A549 (cell line): Measurements from ENCODE around the gene MLLT11. TPM values are rescaled to one million over a fixed set of nuclear protein-coding genes. Genes with fewer than 3 reads are reported as not detected.
A peak's percentile ranks its signal among the peaks of the same experiment; 100 is the strongest.

Experiments
- ATAC-seq, 2 experiments: fragments of 200-7000 bp in 1 of 2; fragments of >200 bp in 1 of 2; cut with Nextera tagmentation in 1 of 2; cut with Tn5 transposase in 1 of 2; 3 replicates each; pipeline versions ENCODE4 v1.8.0 to v1.9.1; 2018 to 2020; ENCODE audit warnings: mild to moderate bottlenecking in 1 of 2, moderate library complexity in 1 of 2
- CTCF ChIA-PET: fragments of 300-600 bp; sonication (Branson Sonifier 250); formaldehyde crosslinking; extraction: SDS; loops from one replicate; lab custom pipeline; 2021; ENCODE audit warnings: antibody characterized with exemption, inconsistent platforms; lab: Yijun Ruan, JAX
- POLR2A ChIA-PET: fragments of 350-600 bp; formaldehyde crosslinking; extraction: SDS; loops from one replicate; lab custom pipeline; 2021; ENCODE audit warnings: antibody characterized with exemption, inconsistent platforms; lab: Yijun Ruan, JAX
- DNase-seq, 2 experiments: peaks; one replicate each; pipeline versions ENCODE4 v3.0.0 to v3.0.0-alpha.2; 2011 to 2016; ENCODE audit warnings: low read depth in 1 of 2, low spot score in 1 of 2
- FAIRE-seq: peaks from 2 replicates; lab custom pipeline; 2011; peaks lifted over from hg19 to GRCh38; lab: Jason Lieb, UNC
- H3K27ac ChIP-seq, 2 experiments: fragments of >200 bp; sonication (Bioruptor Twin); formaldehyde crosslinking; 3 replicates each; pipeline ENCODE4 v1.5.1; 2016 to 2017
- H3K4me1 ChIP-seq: fragments of >200 bp; sonication (Bioruptor Twin); formaldehyde crosslinking; 3 replicates; pipeline ENCODE4 v1.6.1; 2016
- H3K4me2 ChIP-seq: fragments of >200 bp; sonication (Bioruptor Twin); formaldehyde crosslinking; 3 replicates; pipeline ENCODE4 v1.6.1; 2016
- H3K4me3 ChIP-seq: fragments of >200 bp; sonication (Bioruptor Twin); formaldehyde crosslinking; 3 replicates; pipeline ENCODE4 v1.5.1; 2016
- H3K9me3 ChIP-seq: fragments of >200 bp; sonication (Bioruptor Twin); formaldehyde crosslinking; 3 replicates; pipeline ENCODE4 v1.6.1; 2016
- CBX2 ChIP-seq: fragments of 200-600 bp; sonication (generic); IDR thresholded peaks from 2 replicates; pipeline ENCODE4 v1.6.1; 2016; ENCODE audit warnings: low read depth, mild to moderate bottlenecking, borderline replicate concordance
- CEBPB ChIP-seq, 2 experiments: fragments of >200 bp in 1 of 2; sonication (Bioruptor Twin) in 1 of 2; formaldehyde crosslinking in 1 of 2; IDR thresholded peaks; 2 replicates each; pipeline ENCODE4 v1.6.1; 2012 to 2016
- CHD4 ChIP-seq: fragments of 200-600 bp; sonication (generic); IDR thresholded peaks from 2 replicates; pipeline ENCODE4 v1.6.1; 2016; ENCODE audit warnings: antibody characterized with exemption, mild to moderate bottlenecking, borderline replicate concordance
- E2F6 ChIP-seq: IDR thresholded peaks from 2 replicates; pipeline ENCODE4 v1.6.1; 2012; ENCODE audit warnings: low read depth, borderline replicate concordance
- EHF ChIP-seq: fragments of 250-450 bp; sonication (Bioruptor Pico); IDR thresholded peaks from 2 replicates; pipeline ENCODE4 v1.5.0; 2020; ENCODE audit warnings: mild to moderate bottlenecking
- ESRRA ChIP-seq: fragments of 150-350 bp; IDR thresholded peaks from 2 replicates; pipeline ENCODE4 v1.6.1; 2014; ENCODE audit warnings: mild to moderate bottlenecking, low read length, borderline replicate concordance
- FOSL2 ChIP-seq, 2 experiments: fragments of 450-650 bp in 1 of 2; fragments of >200 bp in 1 of 2; sonication (Bioruptor Twin) in 1 of 2; formaldehyde crosslinking; IDR thresholded peaks; 2 replicates each; pipeline versions ENCODE4 v1.5.0 to v1.6.1; 2016 to 2020; ENCODE audit warnings: mild to moderate bottlenecking in 1 of 2, moderate library complexity in 1 of 2
- HOXB5 ChIP-seq: fragments of 250-450 bp; sonication (Bioruptor Pico); IDR thresholded peaks from 2 replicates; pipeline ENCODE4 v1.5.0; 2020; ENCODE audit warnings: mild to moderate bottlenecking, moderate library complexity
- JUN ChIP-seq, 2 experiments: fragments of >200 bp; sonication (Bioruptor Twin); formaldehyde crosslinking; IDR thresholded peaks; 2 replicates in 1 of 2; 3 replicates in 1 of 2; pipeline ENCODE4 v1.6.1; 2016 to 2017
- KDM5A ChIP-seq: fragments of 200-600 bp; sonication (generic); IDR thresholded peaks from 2 replicates; pipeline ENCODE4 v1.6.1; 2016; ENCODE audit warnings: antibody characterized with exemption, mild to moderate bottlenecking
- MAFK ChIP-seq: fragments of 450-650 bp; IDR thresholded peaks from 2 replicates; pipeline ENCODE4 v1.6.1; 2014; ENCODE audit not compliant: partially characterized antibody
- MAX ChIP-seq: IDR thresholded peaks from 2 replicates; pipeline ENCODE4 v1.6.1; 2012
- MAZ ChIP-seq: fragments of 150-350 bp; IDR thresholded peaks from 2 replicates; pipeline ENCODE4 v1.6.1; 2014; ENCODE audit warnings: antibody characterized with exemption, low read depth, low read length, borderline replicate concordance
- MYC ChIP-seq: IDR thresholded peaks from 2 replicates; pipeline ENCODE4 v1.6.1; 2012; ENCODE audit warnings: mild to moderate bottlenecking, inconsistent platforms, low read length, improper control_type of control experiment, borderline replicate concordance
- NFE2L2 ChIP-seq: fragments of 150-350 bp; conservative IDR thresholded peaks from 2 replicates; pipeline ENCODE4 v1.6.1; 2014; ENCODE audit warnings: low read length
- POLR2A ChIP-seq: IDR thresholded peaks from 2 replicates; pipeline ENCODE4 v1.6.1; 2012; ENCODE audit warnings: mild to moderate bottlenecking, low read length
- POLR2AphosphoS2 ChIP-seq: conservative IDR thresholded peaks from 2 replicates; pipeline ENCODE4 v1.6.1; 2012; ENCODE audit warnings: low read length, improper control_type of control experiment, inconsistent platforms
- RFX5 ChIP-seq: fragments of 450-650 bp; IDR thresholded peaks from 2 replicates; pipeline ENCODE4 v1.7.1; 2014; ENCODE audit warnings: antibody characterized with exemption, mild to moderate bottlenecking, moderate library complexity
- RNF2 ChIP-seq: fragments of 200-600 bp; sonication (generic); IDR thresholded peaks from 2 replicates; pipeline ENCODE4 v1.6.1; 2016; ENCODE audit warnings: low read depth, mild to moderate bottlenecking, antibody characterized with exemption, moderate library complexity, borderline replicate concordance
- SMC3 ChIP-seq: fragments of >200 bp; sonication (Bioruptor Twin); formaldehyde crosslinking; IDR thresholded peaks from 3 replicates; pipeline ENCODE4 v1.6.1; 2018; ENCODE audit warnings: inconsistent platforms
- SREBF2 ChIP-seq: fragments of 450-650 bp; IDR thresholded peaks from 2 replicates; pipeline ENCODE4 v1.6.1; 2014; ENCODE audit warnings: mild to moderate bottlenecking, moderate library complexity
- USF2 ChIP-seq: fragments of 450-650 bp; IDR thresholded peaks from 2 replicates; pipeline ENCODE4 v1.6.1; 2014; ENCODE audit warnings: antibody characterized with exemption
- ZFP36 ChIP-seq: fragments of 450-650 bp; IDR thresholded peaks from 2 replicates; pipeline ENCODE4 v1.6.1; 2014; ENCODE audit warnings: borderline replicate concordance; ENCODE audit not compliant: partially characterized antibody
- ZNF302 ChIP-seq: fragments of 250-450 bp; sonication (Bioruptor Pico); IDR thresholded peaks from 2 replicates; pipeline ENCODE4 v1.9.0; 2021; ENCODE audit warnings: inconsistent platforms, mild to moderate bottlenecking, moderate library complexity
- WGBS: methylation state at CpG from one replicate; pipeline ENCODE4 v1.1.6; 2017; ENCODE audit errors: missing lambda C conversion rate; 5-methylcytosine and 5-hydroxymethylcytosine counted together
- polyA minus RNA-seq: library from RNA; depleted of rRNA, polyadenylated mRNA; stranded (reverse); fragments of >200 nt; gene quantifications from 2 replicates; pipeline ENCODE4 v1.2.3, GENCODE V29; 2011; rRNA and poly(A)+ RNA removed
- polyA plus RNA-seq, 4 experiments: library from polyadenylated mRNA; depleted of rRNA in 3 of 4; stranded (reverse); fragments of >200 nt; fragmentation: RNase III in 1 of 4; extraction: RNeasy Plus Mini Kit Qiagen cat#74134 plus additional on column Dnase treatment in 1 of 4; gene quantifications; 2 replicates in 3 of 4; 3 replicates in 1 of 4; pipeline ENCODE4 v1.2.3, GENCODE V29; 2011 to 2017

MLLT11 gene
- polyA plus RNA-seq (2011; rRNA removed) = 33.7 and 35.3 TPM in 2 replicates
- polyA plus RNA-seq (2012; cell fraction: cytosol; rRNA removed) = 16.3 and 18.3 TPM in 2 replicates
- 5.2 and 8.3 TPM in 2 replicates for polyA plus RNA-seq (2012; cell fraction: nucleus; rRNA removed)
- 26.0 to 28.2 TPM (median 26.5 TPM) in 3 replicates for polyA plus RNA-seq (2017; fragmentation: RNase III; extraction: RNeasy Plus Mini Kit Qiagen cat#74134 plus additional on column Dnase treatment)
- 9.5 and 11.8 TPM in 2 replicates for polyA minus RNA-seq

- ChIA-PET CTCF (interaction anchor here (0.6 to 7.8 kb wide), 21 partner anchors 8 to 97 kb away, joined by 3 to 86 read pairs (median 4); partner anchors contain the start of genes GABPB2, MINDY1, PRUNE1 and TNFAIP8L2), POLR2A (interaction anchor here (0.8 to 5.6 kb wide), 5 partner anchors 9 to 12 kb away, joined by 3 to 34 read pairs (median 6); partner anchors contain the start of genes C1orf56 and GABPB2)
- FAIRE-seq (no peak), DNase-seq (peak; percentile 66 to 73), ATAC-seq (peak; percentile 68 to 73)
- peak within 1 kb of the TSS; percentile 90 for H3K4me3 ChIP-seq
- peaks cover 58% of the 10 kb centered on the region for H3K4me1 ChIP-seq
- TF ChIP-seq EHF (CRISPR knock-in tag) (no peak), CEBPB (IDR thresholded peaks at IDR 0.05) (0 out of 4 replicates have a peak, but pooled peaks of 1 of the 2 experiments have one; percentile 8), MAFK (peak; percentile 65), RNF2 (no peak), POLR2A (peak; percentile 60), E2F6 (peak; percentile 48; the same call in 1 of the 2 replicates), MAX (no peak)
- 1% methylated on average over 14 of the region's 15 CpGs for WGBS
- H3K4me2 ChIP-seq = peak within 1 kb of the TSS; percentile 98
- H3K27ac ChIP-seq = peak within 1 kb of the TSS; percentile 98 to 100
- no peaks in the 10 kb centered on the region for H3K9me3 ChIP-seq
These were observed at the start of gene MLLT11 for GRCh38 chr1:151060007-151060656. TSS of gene MLLT11 (plus strand) at chr1:151060397. CDS start at chr1:151067225, 6,828 bp downstream.

- POLR2A ChIA-PET = no interaction called here
- CTCF ChIA-PET = interaction anchor here (0.9 to 2.4 kb wide), 5 partner anchors 14 to 144 kb away, joined by 3 to 14 read pairs (median 3); partner anchors contain the start of genes C1orf56, CDC42SE1 and MLLT11
- TF ChIP-seq FOSL2 (IDR thresholded peaks at IDR 0.05) (no peak), FOSL2 (CRISPR knock-in tag; IDR thresholded peaks at IDR 0.05) (peak; percentile 52), RFX5 (no peak)
- Histone ChIP-seq H3K27ac (no peak overlapping the region), H3K4me2 (peak overlapping the region; percentile 9; the same call in 1 of the 3 replicates), H3K4me1 (peaks cover 45% of the 10 kb centered on the region), H3K4me3 (no peak overlapping the region), H3K9me3 (no peaks in the 10 kb centered on the region)
- ATAC-seq (no peak), DNase-seq (no peak), FAIRE-seq (no peak)
- WGBS = 70% methylated on average over 4 of the region's 4 CpGs
These were observed 48.9 kb upstream of the MLLT11 start for GRCh38 chr1:151011154-151011850.

GRCh38 chr1:151012684-151013471, 47.3 kb upstream of the MLLT11 start:
- 78% methylated on average over 14 of the region's 14 CpGs for WGBS
- H3K4me3 ChIP-seq = no peak overlapping the region
- no peak overlapping the region; a peak in 1 of 6 replicates for H3K27ac ChIP-seq
- DNase-seq (no peak), ATAC-seq (no peak), FAIRE-seq (no peak)
- ChIA-PET POLR2A (no interaction called here), CTCF (interaction anchor here (1.2 to 2.4 kb wide), 2 partner anchors 12 to 33 kb away, joined by 3 to 14 read pairs; no protein-coding TSS in a partner anchor)
- peak overlapping the region; percentile 5; the same call in 1 of the 3 replicates for H3K4me2 ChIP-seq
- H3K9me3 ChIP-seq = no peaks in the 10 kb centered on the region
- TF ChIP-seq SMC3 = no peak
- TF ChIP-seq RNF2 = no peak
- no peak for TF ChIP-seq MYC
- no peak for TF ChIP-seq JUN (IDR thresholded peaks at IDR 0.05)
- TF ChIP-seq ZFP36 = no peak
- TF ChIP-seq KDM5A = no peak
- no peak for TF ChIP-seq USF2
- no peak for TF ChIP-seq ESRRA
- no peak for TF ChIP-seq CBX2
- TF ChIP-seq MAZ = no peak
- TF ChIP-seq SREBF2 = no peak
- TF ChIP-seq CHD4 = no peak
- no peak for TF ChIP-seq NFE2L2
- no peak for TF ChIP-seq HOXB5 (CRISPR knock-in tag)
- TF ChIP-seq POLR2AphosphoS2 = no peak
- no peak for TF ChIP-seq ZNF302 (CRISPR knock-in tag)
- peaks cover 34% of the 10 kb centered on the region for H3K4me1 ChIP-seq
